Subcutaneous adipose tissue (tissue), 4 donors: ENCODE results near the gene RXRA. TPM values are rescaled to one million over a fixed set of nuclear protein-coding genes. Genes with fewer than 3 reads are reported as not detected.

Experiments used
- total RNA-seq, 4 donors: library from RNA; depleted of rRNA; stranded (reverse); fragments of >200 nt; gene quantifications; one replicate each; pipeline ENCODE4 v1.1.0, GENCODE V29; 2016
- TF ChIP-seq, protein P1 (sequence below): fragments of 450-650 bp; IDR thresholded peaks from one replicate; pipeline ENCODE4 v1.5.1; 2016; ENCODE audit warnings: low read depth, mild to moderate bottlenecking, control low read depth, antibody characterized with exemption, moderate library complexity

The RXRA gene
- total RNA-seq, 4 donors from 2014 or later, result 39.1 to 141 (median 53.6) TPM

DNA sequence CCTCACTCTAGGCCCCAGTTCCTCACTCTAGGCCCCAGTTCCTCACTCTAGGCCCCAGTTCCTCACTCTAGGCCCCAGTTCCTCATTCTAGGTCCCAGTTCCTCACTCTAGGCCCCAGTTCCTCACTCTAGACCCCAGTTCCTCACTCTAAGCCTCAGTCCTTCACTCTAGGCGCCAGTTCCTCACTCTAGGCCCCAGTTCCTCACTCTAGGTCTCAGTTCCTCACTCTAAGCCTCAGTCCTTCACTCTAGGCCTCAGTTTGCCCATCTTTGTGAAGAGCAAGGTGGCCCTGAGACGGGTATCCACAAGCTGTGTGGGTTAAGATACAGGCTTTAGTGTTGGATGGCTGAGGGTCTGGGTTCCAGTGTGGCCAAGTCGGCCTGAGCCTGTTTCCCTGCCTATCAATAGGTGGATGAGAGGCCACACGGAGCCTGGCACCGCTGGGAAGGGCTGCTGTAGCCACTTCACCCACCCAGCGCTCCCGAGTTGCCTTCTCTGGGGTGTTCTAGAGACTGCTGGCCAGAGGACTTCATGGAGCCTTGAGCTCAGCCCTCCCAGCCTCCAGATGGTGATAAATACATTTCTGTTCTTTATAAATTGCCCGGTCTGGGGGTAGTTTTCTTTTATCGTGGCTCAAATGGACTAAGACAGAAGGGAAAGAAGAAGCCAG is 150.2 kb downstream of the RXRA start:
- TF ChIP-seq, protein P1, sequence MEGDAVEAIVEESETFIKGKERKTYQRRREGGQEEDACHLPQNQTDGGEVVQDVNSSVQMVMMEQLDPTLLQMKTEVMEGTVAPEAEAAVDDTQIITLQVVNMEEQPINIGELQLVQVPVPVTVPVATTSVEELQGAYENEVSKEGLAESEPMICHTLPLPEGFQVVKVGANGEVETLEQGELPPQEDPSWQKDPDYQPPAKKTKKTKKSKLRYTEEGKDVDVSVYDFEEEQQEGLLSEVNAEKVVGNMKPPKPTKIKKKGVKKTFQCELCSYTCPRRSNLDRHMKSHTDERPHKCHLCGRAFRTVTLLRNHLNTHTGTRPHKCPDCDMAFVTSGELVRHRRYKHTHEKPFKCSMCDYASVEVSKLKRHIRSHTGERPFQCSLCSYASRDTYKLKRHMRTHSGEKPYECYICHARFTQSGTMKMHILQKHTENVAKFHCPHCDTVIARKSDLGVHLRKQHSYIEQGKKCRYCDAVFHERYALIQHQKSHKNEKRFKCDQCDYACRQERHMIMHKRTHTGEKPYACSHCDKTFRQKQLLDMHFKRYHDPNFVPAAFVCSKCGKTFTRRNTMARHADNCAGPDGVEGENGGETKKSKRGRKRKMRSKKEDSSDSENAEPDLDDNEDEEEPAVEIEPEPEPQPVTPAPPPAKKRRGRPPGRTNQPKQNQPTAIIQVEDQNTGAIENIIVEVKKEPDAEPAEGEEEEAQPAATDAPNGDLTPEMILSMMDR, result no peak

DNA sequence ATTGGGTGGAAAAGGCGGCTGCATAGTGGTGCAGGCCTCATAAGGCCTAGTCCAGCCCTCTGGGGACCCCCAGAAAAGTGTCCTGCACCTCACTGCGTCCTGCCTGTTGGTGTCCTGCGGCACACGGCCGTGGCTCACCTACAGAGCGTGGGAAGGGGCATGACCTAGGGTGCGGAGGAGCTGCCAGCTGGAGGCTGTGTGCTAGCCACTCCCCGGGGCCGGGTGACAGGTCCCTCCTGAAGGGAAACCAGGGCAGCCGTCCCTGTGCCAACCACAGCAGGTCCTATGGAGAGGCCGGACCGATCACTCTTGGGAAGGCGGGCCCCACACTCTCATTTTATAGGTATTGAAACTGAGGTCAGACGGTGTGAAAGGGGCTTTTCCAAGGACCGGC is 150.7 kb downstream of the RXRA start:
- TF ChIP-seq, protein P1, result no peak

DNA sequence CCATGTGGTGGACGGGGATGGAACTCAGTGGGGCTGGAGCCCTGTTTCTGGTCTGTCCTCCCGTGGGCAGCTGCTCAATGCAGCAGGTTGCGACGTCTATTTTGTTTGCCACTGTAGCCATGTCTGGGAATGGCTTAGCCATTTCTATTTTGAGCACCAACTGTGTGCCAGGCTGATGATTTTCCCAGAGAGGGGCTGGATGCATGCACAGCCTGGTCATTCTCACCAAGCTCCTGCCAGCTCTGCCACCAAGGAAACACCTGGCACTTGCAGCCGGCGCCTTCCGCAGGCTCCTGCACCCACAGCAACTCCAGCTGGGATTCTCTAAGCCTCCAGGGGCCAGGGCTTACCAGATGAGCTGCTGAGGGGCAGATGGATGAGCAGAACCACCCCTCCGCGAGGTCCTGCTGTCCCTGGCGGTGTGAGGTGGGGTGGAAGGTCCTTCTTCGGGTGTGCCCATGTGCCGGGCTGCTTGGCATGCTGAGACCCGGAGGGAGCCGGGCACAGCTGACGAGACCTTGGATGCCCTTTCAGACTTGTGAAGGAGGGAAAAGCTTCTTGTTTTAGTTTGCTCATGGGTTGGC is 151.2 kb downstream of the RXRA start:
- TF ChIP-seq, protein P1, result no peak

DNA sequence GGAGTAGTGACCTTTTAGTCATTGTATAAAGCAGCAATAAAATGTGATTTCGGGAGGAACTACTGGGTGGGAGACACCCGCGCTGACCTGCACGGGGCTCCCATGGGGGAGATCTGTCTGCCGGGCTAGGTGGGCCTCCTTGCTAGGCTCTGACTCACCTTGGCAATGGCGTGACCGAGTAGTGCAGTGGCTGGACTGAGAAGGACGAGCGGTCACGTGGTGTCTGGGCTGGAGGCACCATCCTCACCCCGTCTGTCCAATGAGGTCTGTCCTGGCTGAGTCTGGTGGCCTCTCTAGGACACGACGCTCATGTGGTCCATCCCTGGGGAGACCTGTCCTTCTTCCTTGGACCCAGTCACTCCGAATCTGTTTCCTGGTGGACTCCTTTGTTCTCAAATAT is 151.7 kb downstream of the RXRA start:
- TF ChIP-seq, protein P1, result no peak

DNA sequence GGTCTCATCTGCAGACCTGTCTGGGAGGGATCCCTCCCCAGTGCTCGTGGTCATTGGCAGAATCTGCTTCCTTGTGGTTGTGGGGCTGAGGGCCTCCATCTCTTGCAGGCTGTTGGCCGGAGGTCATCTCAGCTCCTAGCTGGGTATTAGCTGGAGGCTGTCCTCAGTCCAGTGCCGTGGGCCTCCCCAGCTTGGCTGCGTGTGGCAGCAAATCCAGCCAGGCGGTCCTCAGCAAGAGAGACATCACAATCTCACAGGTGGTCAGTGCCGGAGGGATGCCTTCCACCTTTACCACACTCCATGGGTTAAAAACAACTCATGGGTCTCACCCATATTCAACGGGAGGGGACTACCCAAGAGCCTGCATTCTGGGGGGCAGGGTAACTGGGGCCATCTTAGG is 155.5 kb downstream of the RXRA start:
- TF ChIP-seq, protein P1, result no peak

DNA sequence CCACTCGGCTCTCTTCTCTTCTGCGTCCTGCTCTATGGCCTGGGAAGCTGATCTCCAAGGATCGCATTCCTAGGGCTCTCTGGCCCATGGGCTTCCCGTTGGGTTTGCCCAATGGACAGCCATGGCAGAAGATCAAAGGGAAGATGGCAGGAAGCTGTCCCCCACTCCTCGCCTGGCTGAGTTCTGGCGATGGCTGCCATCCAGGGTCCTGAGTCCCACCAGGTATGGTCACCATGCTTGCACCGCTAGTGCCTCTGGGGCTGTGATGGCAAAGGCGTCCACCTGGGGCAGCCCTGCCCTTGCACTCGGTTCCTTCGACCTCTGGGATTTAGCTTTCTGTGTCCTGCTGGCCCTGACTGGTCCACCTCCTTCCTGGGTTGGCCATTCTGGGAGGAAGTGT is 156.0 kb downstream of the RXRA start:
- TF ChIP-seq, protein P1, result no peak

DNA sequence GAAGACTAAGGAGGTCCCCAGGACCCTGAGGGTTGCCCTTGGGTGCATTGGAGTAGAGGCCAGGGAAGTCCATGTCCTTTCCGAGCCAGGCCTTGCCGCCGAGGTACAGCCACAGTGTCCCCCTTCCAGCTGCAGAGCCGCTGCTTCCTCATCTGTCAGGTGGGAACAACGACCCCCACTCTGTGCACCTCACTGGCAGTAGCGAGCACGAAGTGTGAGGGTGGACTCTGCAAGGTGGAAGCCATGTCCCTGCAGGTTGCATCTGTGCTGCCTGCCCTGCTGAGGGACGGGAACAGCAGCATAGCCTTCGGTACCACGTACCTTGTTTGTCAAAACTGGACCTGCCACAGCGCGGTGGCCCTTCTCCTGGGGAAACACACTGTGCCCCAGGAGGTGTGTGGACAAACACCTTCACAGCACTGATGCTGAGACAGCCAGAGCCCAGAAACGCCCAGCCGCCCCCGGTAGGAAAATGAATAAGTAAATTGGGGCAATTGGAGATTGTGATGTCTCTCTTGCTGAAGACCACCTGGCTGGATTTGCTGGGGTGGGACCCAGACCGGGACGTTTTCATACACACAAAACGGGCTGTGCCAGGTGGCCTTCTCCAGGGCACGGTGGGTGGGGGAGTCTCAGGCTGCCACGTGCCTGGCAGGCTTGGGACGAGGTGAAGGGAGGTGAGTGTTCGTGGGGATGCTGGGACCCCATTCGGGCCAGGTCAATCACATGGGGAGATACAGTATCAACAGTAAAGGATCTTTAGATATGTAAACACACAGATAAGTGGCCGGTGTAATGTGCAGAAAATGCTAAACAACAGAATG is 157.3 kb downstream of the RXRA start:
- TF ChIP-seq, protein P1, result no peak
